BJ (cell line): ENCODE data around the gene RTN4RL1. TPM values are rescaled to one million over a fixed set of nuclear protein-coding genes. Genes with fewer than 3 reads are reported as not detected.
"Not testable (repeated sequence)": the region's sequence is repeated elsewhere in the genome, so short reads cannot be mapped to it uniquely, and the experiment has no call there.

ENCODE experiments used
- CTCF ChIA-PET: fragments of 350-600 bp; formaldehyde crosslinking; extraction: SDS; loops from one replicate; lab custom pipeline; 2021; ENCODE audit warnings: antibody characterized with exemption, inconsistent platforms; lab: Yijun Ruan, JAX
- POLR2A ChIA-PET: fragments of 300-600 bp; sonication (Branson Sonifier 250); formaldehyde crosslinking; extraction: SDS; loops from one replicate; lab custom pipeline; 2021; ENCODE audit warnings: antibody characterized with exemption; lab: Charles Lee
- DNase-seq: peaks from one replicate; pipeline ENCODE4 v3.0.0-alpha.2; 2011; ENCODE audit warnings: low read depth
- H3K27me3 ChIP-seq: 2 replicates; pipeline ENCODE4 v1.6.0; 2011; ENCODE audit warnings: low read length; ENCODE audit not compliant: control insufficient read depth, insufficient read depth
- H3K36me3 ChIP-seq: 2 replicates; pipeline ENCODE4 v1.5.1; 2011; ENCODE audit warnings: low read length; ENCODE audit not compliant: control insufficient read depth, insufficient read depth
- H3K4me3 ChIP-seq: 2 replicates; pipeline ENCODE4 v1.5.1; 2011; ENCODE audit warnings: low read depth, mild to moderate bottlenecking, control low read depth, low read length
- polyA plus RNA-seq: library from polyadenylated mRNA; depleted of rRNA; stranded (reverse); fragments of >200 nt; gene quantifications from 2 replicates; pipeline ENCODE4 v1.2.3, GENCODE V29; 2011
- TF ChIP-seq, protein P1 (sequence below): IDR thresholded peaks from 2 replicates; pipeline ENCODE4 v1.5.1; 2011; ENCODE audit warnings: low read depth, mild to moderate bottlenecking, control low read depth, inconsistent platforms, low read length, moderate library complexity; ENCODE audit not compliant: insufficient read depth

RTN4RL1 gene
- polyA plus RNA-seq, 1 experiment = 0.32 TPM

DNA sequence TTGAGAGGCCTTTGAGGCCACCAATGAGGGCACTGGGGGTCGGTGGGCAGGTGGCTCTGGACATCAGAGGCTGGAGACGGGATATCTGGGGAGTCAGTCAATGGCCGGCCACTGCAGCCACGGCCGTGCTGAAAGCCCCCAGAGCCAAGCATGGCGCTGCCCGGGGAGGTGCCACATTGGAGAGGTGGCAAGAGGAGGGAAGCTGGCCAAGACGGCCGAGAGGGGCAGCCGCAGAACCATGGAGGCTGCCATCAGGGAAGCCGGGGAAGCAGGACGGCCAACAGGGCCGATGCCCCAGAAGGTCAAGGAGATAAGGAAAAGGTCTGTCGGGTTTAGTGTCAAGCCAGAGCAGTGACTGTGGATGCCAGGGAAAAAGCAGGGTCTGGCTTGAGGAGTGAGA is 9.8 kb downstream of the RTN4RL1 start:
- H3K4me3 ChIP-seq = no peak overlapping the region
- TF ChIP-seq, protein P1, sequence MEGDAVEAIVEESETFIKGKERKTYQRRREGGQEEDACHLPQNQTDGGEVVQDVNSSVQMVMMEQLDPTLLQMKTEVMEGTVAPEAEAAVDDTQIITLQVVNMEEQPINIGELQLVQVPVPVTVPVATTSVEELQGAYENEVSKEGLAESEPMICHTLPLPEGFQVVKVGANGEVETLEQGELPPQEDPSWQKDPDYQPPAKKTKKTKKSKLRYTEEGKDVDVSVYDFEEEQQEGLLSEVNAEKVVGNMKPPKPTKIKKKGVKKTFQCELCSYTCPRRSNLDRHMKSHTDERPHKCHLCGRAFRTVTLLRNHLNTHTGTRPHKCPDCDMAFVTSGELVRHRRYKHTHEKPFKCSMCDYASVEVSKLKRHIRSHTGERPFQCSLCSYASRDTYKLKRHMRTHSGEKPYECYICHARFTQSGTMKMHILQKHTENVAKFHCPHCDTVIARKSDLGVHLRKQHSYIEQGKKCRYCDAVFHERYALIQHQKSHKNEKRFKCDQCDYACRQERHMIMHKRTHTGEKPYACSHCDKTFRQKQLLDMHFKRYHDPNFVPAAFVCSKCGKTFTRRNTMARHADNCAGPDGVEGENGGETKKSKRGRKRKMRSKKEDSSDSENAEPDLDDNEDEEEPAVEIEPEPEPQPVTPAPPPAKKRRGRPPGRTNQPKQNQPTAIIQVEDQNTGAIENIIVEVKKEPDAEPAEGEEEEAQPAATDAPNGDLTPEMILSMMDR = no peak
- H3K27me3 ChIP-seq = peaks cover 17% of the 10 kb centered on the region
- POLR2A ChIA-PET = no interaction called here
- H3K36me3 ChIP-seq = no peaks in the 10 kb centered on the region
- CTCF ChIA-PET = interaction anchor here (0.7 to 3.5 kb wide), 2 partner anchors 9 to 10 kb away, joined by 3 to 18 read pairs; partner anchors contain the start of gene RTN4RL1
- no peak for DNase-seq

DNA sequence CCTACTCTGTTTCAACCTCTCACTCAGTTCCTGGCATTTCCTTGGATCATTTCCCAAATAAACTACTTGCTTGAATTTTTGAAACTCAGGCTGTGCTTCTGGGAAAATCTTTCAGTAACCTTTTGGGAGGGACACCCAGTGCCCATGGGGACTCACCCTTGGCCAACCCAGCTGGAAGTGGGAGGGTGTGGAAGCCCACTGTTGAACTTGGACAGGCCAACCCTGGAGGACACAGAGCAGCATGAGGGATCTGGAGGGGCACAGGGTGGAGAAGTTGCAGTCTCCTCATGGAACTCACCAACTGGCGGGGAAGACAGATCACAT is 11.2 kb downstream of the RTN4RL1 start:
- DNase-seq = no peak
- peaks cover 10% of the 10 kb centered on the region for H3K27me3 ChIP-seq
- no peaks in the 10 kb centered on the region for H3K36me3 ChIP-seq
- ChIA-PET POLR2A (no interaction called here), CTCF (interaction anchor here (1.0 to 3.5 kb wide), 4 partner anchors 9 to 339 kb away, joined by 3 to 18 read pairs (median 4); partner anchors contain the start of gene RTN4RL1)
- TF ChIP-seq, protein P1 = no peak
- no peak overlapping the region for H3K4me3 ChIP-seq

DNA sequence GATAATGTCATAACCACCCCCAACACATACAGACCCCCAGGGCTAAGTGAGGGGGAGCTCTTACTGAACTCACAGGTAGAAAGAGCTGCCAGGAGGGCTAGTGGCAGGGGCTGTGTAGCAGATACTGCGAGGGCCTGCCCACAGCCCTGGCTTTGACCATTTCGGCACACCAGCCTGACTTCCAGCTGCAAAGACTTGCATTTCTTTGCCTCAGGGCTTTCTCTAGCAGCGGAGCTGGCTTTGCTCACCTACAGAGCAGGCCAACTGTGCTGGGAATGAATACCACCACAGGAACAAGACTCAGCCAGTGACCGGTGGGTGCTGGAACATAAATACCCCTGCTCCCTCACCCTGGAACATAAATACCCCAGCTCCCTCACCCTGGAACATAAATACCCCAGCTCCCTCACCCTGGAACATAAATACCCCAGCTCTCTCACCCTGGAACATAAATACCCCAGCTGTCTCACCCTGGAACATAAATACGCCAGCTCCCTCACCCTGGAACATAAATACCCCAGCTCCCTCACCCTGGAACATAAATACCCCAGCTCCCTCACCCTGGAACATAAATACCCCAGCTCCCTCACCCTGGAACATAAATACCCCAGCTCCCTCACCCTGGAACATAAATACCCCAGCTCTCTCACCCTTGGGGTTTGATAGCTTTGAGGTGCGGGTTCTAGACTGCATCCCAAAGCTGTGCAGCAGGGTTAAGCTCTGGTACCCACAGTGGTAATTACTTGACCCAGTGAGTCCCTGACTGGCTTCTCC is 11.7 kb downstream of the RTN4RL1 start:
- POLR2A ChIA-PET, H3K27me3 ChIP-seq, H3K4me3 ChIP-seq, H3K36me3 ChIP-seq, DNase-seq: not testable (repeated sequence)
- CTCF ChIA-PET = interaction anchor here (1.0 to 3.5 kb wide), 4 partner anchors 10 to 340 kb away, joined by 3 to 18 read pairs (median 4); partner anchors contain the start of gene RTN4RL1

DNA sequence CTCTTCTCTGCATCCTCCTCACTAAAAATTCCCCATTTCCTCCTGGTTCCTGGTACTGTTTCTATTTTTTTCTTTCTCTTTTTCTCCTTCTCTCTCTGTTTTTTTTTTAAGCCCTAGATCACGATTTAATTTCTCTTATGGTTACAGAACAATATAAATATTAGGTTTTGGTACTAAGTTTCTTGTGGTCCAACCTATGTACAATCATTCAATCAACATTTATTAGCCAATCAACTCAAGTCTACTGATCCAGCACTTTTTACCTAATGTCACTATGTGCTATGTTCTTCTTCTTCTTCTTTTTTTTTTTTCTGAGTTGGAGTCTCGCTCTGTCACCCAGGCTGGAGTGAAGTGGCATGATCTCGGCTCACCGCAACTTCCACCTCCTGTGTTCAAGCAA is 12.6 kb downstream of the RTN4RL1 start:
- peaks cover 4% of the 10 kb centered on the region; the same call in 1 of the 2 replicates for H3K27me3 ChIP-seq
- no peak for DNase-seq
- H3K36me3 ChIP-seq = no peaks in the 10 kb centered on the region
- H3K4me3 ChIP-seq = no peak overlapping the region
- POLR2A ChIA-PET = no interaction called here
- TF ChIP-seq, protein P1 = no peak
- CTCF ChIA-PET = interaction anchor here (2.8 to 3.5 kb wide), 2 partner anchors 13 to 103 kb away, joined by 12 to 18 read pairs; partner anchors contain the start of gene RTN4RL1

DNA sequence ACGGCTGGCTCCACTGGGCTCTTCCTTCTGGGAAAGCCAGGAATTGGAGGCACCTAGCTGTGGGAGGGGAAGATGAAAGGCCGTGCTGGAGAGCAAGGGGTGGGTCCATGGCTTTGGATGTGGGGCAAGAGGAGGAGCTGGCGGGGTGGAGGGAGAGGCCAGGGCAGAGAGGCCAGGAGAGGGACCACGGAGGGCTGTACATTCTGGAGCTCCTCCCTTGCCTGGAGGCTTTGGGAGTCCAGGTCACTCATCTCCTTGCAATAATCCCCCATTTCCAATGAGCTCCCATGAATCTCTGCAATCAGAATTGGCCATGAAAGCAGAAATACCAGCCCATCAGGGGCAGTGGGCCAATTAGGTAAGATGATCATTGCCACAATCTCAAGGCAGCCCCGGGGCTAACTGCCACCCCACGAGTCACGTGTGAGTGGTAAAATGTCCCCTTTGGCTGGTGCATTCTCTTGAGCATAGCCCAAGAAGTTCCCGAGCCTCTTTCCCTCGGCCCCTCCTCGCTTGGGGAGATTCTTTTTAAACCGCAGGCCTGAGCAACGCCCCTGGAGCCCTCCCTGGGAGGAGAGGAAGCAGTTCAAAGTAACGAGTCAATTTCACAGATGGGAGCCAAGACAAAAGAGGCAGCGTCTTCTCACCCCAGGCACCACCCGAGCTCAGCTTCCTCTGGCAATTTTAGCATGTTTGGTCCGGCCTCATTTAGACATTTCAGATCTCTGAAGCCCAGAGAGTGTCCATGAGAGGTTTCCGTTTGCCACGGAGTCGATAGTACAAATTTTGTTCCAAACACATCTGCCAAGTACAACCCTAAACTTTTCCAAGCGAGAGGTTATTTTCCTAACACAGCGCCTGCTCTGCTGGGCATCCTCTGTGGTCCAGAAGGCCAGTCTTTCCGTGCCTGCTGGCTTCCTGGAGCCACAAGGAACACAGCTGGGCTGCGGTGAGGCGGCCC is 13.4 kb downstream of the RTN4RL1 start:
- TF ChIP-seq, protein P1 = no peak
- H3K27me3 ChIP-seq = peaks cover 2% of the 10 kb centered on the region; the same call in 1 of the 2 replicates
- no peaks in the 10 kb centered on the region for H3K36me3 ChIP-seq
- CTCF ChIA-PET = interaction anchor here (2.8 to 3.5 kb wide), 2 partner anchors 14 to 102 kb away, joined by 12 to 18 read pairs; partner anchors contain the start of gene RTN4RL1
- no peak for DNase-seq
- no peak overlapping the region for H3K4me3 ChIP-seq
- POLR2A ChIA-PET = no interaction called here
